Mesenchymal stem cell (in vitro differentiated cells and primary cell): Measurements from ENCODE around the gene ZNF268.
A peak's percentile ranks its signal among the peaks of the same experiment; 100 is the strongest.

ENCODE experiments used
- DNase-seq: peaks from one replicate; pipeline ENCODE4 v3.0.0-alpha.2; 2013
- H2AFZ ChIP-seq: one replicate; pipeline ENCODE4 v1.6.1; 2013; ENCODE audit warnings: low read depth, mild to moderate bottlenecking, control low read depth, inconsistent platforms, low read length, moderate library complexity
- H2AK5ac ChIP-seq: 2 replicates; pipeline ENCODE4 v1.6.1; 2013; ENCODE audit warnings: low read length, moderate library complexity, mild to moderate bottlenecking, inconsistent platforms; ENCODE audit not compliant: severe bottlenecking
- H2BK120ac ChIP-seq: one replicate; pipeline ENCODE4 v1.6.1; 2013; ENCODE audit warnings: low read depth, mild to moderate bottlenecking, inconsistent platforms, low read length, moderate library complexity
- H2BK12ac ChIP-seq, 2 experiments: one replicate each; pipeline ENCODE4 v1.6.1; 2013; ENCODE audit warnings: inconsistent platforms in 2 of 2, low read length in 2 of 2, mild to moderate bottlenecking in 2 of 2, moderate library complexity in 2 of 2, control low read depth in 1 of 2
- H2BK15ac ChIP-seq: one replicate; pipeline ENCODE4 v1.6.1; 2013; ENCODE audit warnings: mild to moderate bottlenecking, low read depth, inconsistent platforms; ENCODE audit not compliant: poor library complexity, severe bottlenecking
- H2BK5ac ChIP-seq: 2 replicates; pipeline ENCODE4 v1.6.1; 2013; ENCODE audit warnings: low read depth, mild to moderate bottlenecking, low read length, control low read depth, inconsistent platforms; ENCODE audit not compliant: poor library complexity, severe bottlenecking
- H3K14ac ChIP-seq, 2 experiments: one replicate each; pipeline ENCODE4 v1.6.1; 2013; ENCODE audit warnings: inconsistent platforms in 2 of 2, low read length in 2 of 2, control low read depth in 1 of 2, mild to moderate bottlenecking in 1 of 2, moderate library complexity in 1 of 2
- H3K18ac ChIP-seq, 2 experiments: one replicate each; pipeline ENCODE4 v1.6.1; 2013; ENCODE audit warnings: inconsistent platforms in 2 of 2, low read length in 2 of 2, control low read depth in 1 of 2, low read depth in 1 of 2, mild to moderate bottlenecking in 1 of 2
- H3K23ac ChIP-seq, 2 experiments: one replicate each; pipeline ENCODE4 v1.6.1; 2013; ENCODE audit warnings: inconsistent platforms in 2 of 2, low read length in 2 of 2, mild to moderate bottlenecking in 2 of 2, moderate library complexity in 2 of 2, control low read depth in 1 of 2
- H3K27ac ChIP-seq: 2 replicates; pipeline ENCODE4 v1.5.1; 2013; ENCODE audit warnings: mild to moderate bottlenecking, moderate library complexity, low read length, control low read depth, inconsistent platforms; ENCODE audit not compliant: poor library complexity, severe bottlenecking
- H3K27me3 ChIP-seq, 2 experiments: 2 replicates each; pipeline versions ENCODE4 v1.6.1 to v1.7.0; 2013; ENCODE audit warnings: low read length in 2 of 2, mild to moderate bottlenecking in 2 of 2, moderate library complexity in 2 of 2, control low read depth in 1 of 2, inconsistent platforms in 1 of 2; ENCODE audit not compliant: control insufficient read depth in 1 of 2, insufficient read depth in 1 of 2
- H3K36me3 ChIP-seq, 2 experiments: 2 replicates each; pipeline versions ENCODE4 v1.6.1 to v1.7.0; 2013; ENCODE audit warnings: low read length in 2 of 2, control low read depth in 1 of 2, inconsistent platforms in 1 of 2, low read depth in 1 of 2, mild to moderate bottlenecking in 1 of 2; ENCODE audit not compliant: insufficient read depth in 2 of 2, control insufficient read depth in 1 of 2
- H3K4ac ChIP-seq, 2 experiments: one replicate each; pipeline ENCODE4 v1.6.1; 2013; ENCODE audit warnings: inconsistent platforms in 2 of 2, low read length in 2 of 2, mild to moderate bottlenecking in 2 of 2, moderate library complexity in 2 of 2, control low read depth in 1 of 2, low read depth in 1 of 2
- H3K4me1 ChIP-seq: 2 replicates; pipeline ENCODE4 v1.6.1; 2013; ENCODE audit warnings: low read depth, low read length, control low read depth; ENCODE audit not compliant: control insufficient read depth, insufficient read depth
- H3K4me2 ChIP-seq: 2 replicates; pipeline ENCODE4 v1.6.1; 2013; ENCODE audit warnings: low read length, mild to moderate bottlenecking, inconsistent platforms; ENCODE audit not compliant: poor library complexity, severe bottlenecking
- H3K4me3 ChIP-seq, 2 experiments: 2 replicates each; pipeline versions ENCODE4 v1.5.1 to v1.7.0; 2013; ENCODE audit warnings: low read length in 2 of 2, mild to moderate bottlenecking in 2 of 2, control low read depth in 1 of 2, low read depth in 1 of 2; ENCODE audit not compliant: insufficient read depth in 1 of 2
- H3K79me1 ChIP-seq: replicated peaks from 2 replicates; pipeline ENCODE4 v1.6.1; 2013; ENCODE audit warnings: mild to moderate bottlenecking, control low read depth, low read length, inconsistent platforms; ENCODE audit not compliant: poor library complexity, severe bottlenecking
- H3K9ac ChIP-seq: 2 replicates; pipeline ENCODE4 v1.7.0; 2013; ENCODE audit warnings: mild to moderate bottlenecking, low read length, moderate library complexity
- H3K9me3 ChIP-seq: 2 replicates; pipeline ENCODE4 v1.7.0; 2013; ENCODE audit warnings: mild to moderate bottlenecking, low read length; ENCODE audit not compliant: control insufficient read depth
- H4K8ac ChIP-seq: one replicate; pipeline ENCODE4 v1.6.1; 2013; ENCODE audit warnings: inconsistent platforms, mild to moderate bottlenecking, low read length, moderate library complexity
- H4K91ac ChIP-seq: one replicate; pipeline ENCODE4 v1.6.1; 2013; ENCODE audit warnings: mild to moderate bottlenecking, low read length, inconsistent platforms
- WGBS: methylation state at CpG from one replicate; pipeline ENCODE4 v1.1.7; 2013; ENCODE audit warnings: mixed read lengths; 5-methylcytosine and 5-hydroxymethylcytosine counted together

ZNF268 gene

GRCh38 chr12:133217219-133217618 lies 35.9 kb downstream of the ZNF268 start:
- Histone ChIP-seq H3K4me2 (no peak overlapping the region), H3K23ac (no peak overlapping the region), H3K27ac (no peak overlapping the region), H2BK5ac (no peak overlapping the region), H4K91ac (no peak overlapping the region), H3K36me3 (no peaks in the 10 kb centered on the region), H3K4me3 (peak overlapping the region in 1 of 2 experiments; percentile 31), H2BK12ac (no peak overlapping the region), H3K14ac (no peak overlapping the region), H2BK15ac (no peak overlapping the region), H2BK120ac (no peak overlapping the region), H3K4ac (no peak overlapping the region), H3K9me3 (peaks cover 86% of the 10 kb centered on the region), H2AFZ (no peak overlapping the region), H3K18ac (no peak overlapping the region), H3K79me1 (no peaks in the 10 kb centered on the region), H4K8ac (no peak overlapping the region), H3K9ac (no peak overlapping the region), H3K27me3 (no peaks in the 10 kb centered on the region), H2AK5ac (no peak overlapping the region), H3K4me1 (no peaks in the 10 kb centered on the region)
- WGBS, result 75% methylated on average over 3 of the region's 3 CpGs
- DNase-seq, result no peak

GRCh38 chr12:133220521-133220920 lies 39.2 kb downstream of the ZNF268 start:
- 92% methylated on average over 4 of the region's 6 CpGs for WGBS
- Histone ChIP-seq H3K4ac (no peak overlapping the region), H3K4me3 (no peak overlapping the region), H2BK15ac (no peak overlapping the region), H4K8ac (no peak overlapping the region), H3K14ac (no peak overlapping the region), H3K9ac (no peak overlapping the region), H2BK120ac (no peak overlapping the region), H2AK5ac (no peak overlapping the region), H3K4me1 (no peaks in the 10 kb centered on the region), H3K79me1 (no peaks in the 10 kb centered on the region), H3K27ac (no peak overlapping the region), H3K27me3 (no peaks in the 10 kb centered on the region), H3K9me3 (peaks cover 74% of the 10 kb centered on the region), H3K23ac (no peak overlapping the region), H3K4me2 (no peak overlapping the region), H2AFZ (no peak overlapping the region), H2BK12ac (no peak overlapping the region), H3K36me3 (no peaks in the 10 kb centered on the region), H2BK5ac (no peak overlapping the region), H4K91ac (no peak overlapping the region), H3K18ac (no peak overlapping the region)
- no peak for DNase-seq

GRCh38 chr12:133221241-133221640 lies 39.9 kb downstream of the ZNF268 start:
- no peak overlapping the region for H3K4me2 ChIP-seq
- H3K9me3 ChIP-seq, result peaks cover 74% of the 10 kb centered on the region

GRCh38 chr12:133222211-133222610 lies 40.9 kb downstream of the ZNF268 start:
- no peak overlapping the region for H2AFZ ChIP-seq
- no peak overlapping the region for H3K14ac ChIP-seq
- no peak overlapping the region for H2BK120ac ChIP-seq
- no peaks in the 10 kb centered on the region for H3K27me3 ChIP-seq
- H3K4me2 ChIP-seq, result no peak overlapping the region
- no peak for DNase-seq
- no peak overlapping the region for H3K9ac ChIP-seq
- H3K79me1 ChIP-seq, result no peaks in the 10 kb centered on the region
- no peak overlapping the region for H2AK5ac ChIP-seq
- H3K23ac ChIP-seq, result no peak overlapping the region
- H3K4ac ChIP-seq, result no peak overlapping the region
- no peak overlapping the region for H4K8ac ChIP-seq
- 83% methylated on average over 8 of the region's 10 CpGs for WGBS
- peaks cover 68% of the 10 kb centered on the region for H3K9me3 ChIP-seq
- no peak overlapping the region for H2BK12ac ChIP-seq
- H3K4me3 ChIP-seq, result no peak overlapping the region
- H4K91ac ChIP-seq, result no peak overlapping the region
- no peak overlapping the region for H2BK15ac ChIP-seq
- H3K18ac ChIP-seq, result no peak overlapping the region
- H3K4me1 ChIP-seq, result no peaks in the 10 kb centered on the region
- no peak overlapping the region for H3K27ac ChIP-seq
- no peaks in the 10 kb centered on the region for H3K36me3 ChIP-seq
- H2BK5ac ChIP-seq, result no peak overlapping the region

More at GRCh38 chr12:133221241-133221640, 39.9 kb downstream of the ZNF268 start:
- H2AK5ac ChIP-seq, result no peak overlapping the region
- no peak for DNase-seq
- H2BK5ac ChIP-seq, result no peak overlapping the region
- H3K27ac ChIP-seq, result no peak overlapping the region
- no peaks in the 10 kb centered on the region for H3K27me3 ChIP-seq
- H2AFZ ChIP-seq, result no peak overlapping the region
- H4K8ac ChIP-seq, result no peak overlapping the region
- no peak overlapping the region for H3K14ac ChIP-seq
- H3K4me3 ChIP-seq, result no peak overlapping the region
- H2BK120ac ChIP-seq, result no peak overlapping the region
- no peak overlapping the region for H4K91ac ChIP-seq
- no peak overlapping the region for H3K18ac ChIP-seq
- no peak overlapping the region for H3K4ac ChIP-seq
- no peak overlapping the region for H2BK12ac ChIP-seq
- H3K36me3 ChIP-seq, result no peaks in the 10 kb centered on the region
- no peak overlapping the region for H3K23ac ChIP-seq
- WGBS, result 77% methylated on average over 16 of the region's 16 CpGs
- no peak overlapping the region for H2BK15ac ChIP-seq
- H3K4me1 ChIP-seq, result no peaks in the 10 kb centered on the region
- H3K9ac ChIP-seq, result no peak overlapping the region
- no peaks in the 10 kb centered on the region for H3K79me1 ChIP-seq
